ENCODE data around the gene SH3BP2.

DNA sequence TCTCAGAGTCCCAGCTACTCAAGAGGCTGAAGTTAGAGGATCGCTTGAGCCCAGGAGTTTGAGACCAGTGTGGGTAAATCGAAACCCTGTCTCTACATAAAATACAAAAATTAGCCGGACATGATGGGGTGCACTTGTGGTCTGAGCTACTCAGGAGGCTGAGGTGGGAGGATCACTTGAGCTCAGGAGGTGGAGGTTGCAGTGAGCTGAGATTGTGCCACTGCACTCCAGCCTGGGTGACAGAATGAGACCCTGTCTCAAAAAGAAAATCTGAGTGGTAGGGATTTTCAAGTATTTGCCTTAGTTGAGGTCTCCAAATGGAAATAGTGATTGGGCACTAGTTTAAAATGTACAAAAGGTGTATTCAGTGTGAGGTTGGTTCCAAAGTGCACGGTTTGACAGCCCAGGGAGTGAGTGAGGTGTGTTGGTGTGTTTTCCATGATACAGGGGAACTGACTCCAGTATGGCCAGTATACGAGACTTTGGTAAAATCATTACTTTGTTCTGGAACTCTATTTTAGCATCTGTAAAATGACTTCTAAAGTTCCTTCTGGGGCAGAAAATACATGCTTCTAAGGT is 64.6 kb downstream of the SH3BP2 start:
- TF ChIP-seq CTCF (IDR thresholded peaks at IDR 0.05 in 2 of 3, conservative IDR thresholded peaks at IDR 0.05 in 1 of 3; ENCODE audit: borderline replicate concordance in 1 of 3, insufficient read depth in 1 of 3, low read depth in 2 of 3, low read length in 2 of 3) (no peak), POLR2A (IDR thresholded peaks at IDR 0.05; ENCODE audit: borderline replicate concordance, extremely low read depth, insufficient read depth, insufficient read length) (no peak), ZNF274 (IDR thresholded peaks at IDR 0.05; ENCODE audit: low read depth, low read length) (no peak), ZBTB33 (IDR thresholded peaks at IDR 0.05; ENCODE audit: extremely low read depth, insufficient replicate concordance, low read length) (no peak), JUND (IDR thresholded peaks at IDR 0.05) (no peak), EZH2phosphoT487 (IDR thresholded peaks at IDR 0.05; ENCODE audit: borderline replicate concordance) (no peak), SRF (IDR thresholded peaks at IDR 0.05; ENCODE audit: low read depth) (no peak), EZH2 (IDR thresholded peaks at IDR 0.05) (no peak), POLR2AphosphoS5 (IDR thresholded peaks at IDR 0.05; ENCODE audit: low read depth, low read length) (no peak), SIN3A (IDR thresholded peaks at IDR 0.05; ENCODE audit: low read depth) (no peak), ATF3 (IDR thresholded peaks at IDR 0.05) (no peak), RAD21 (IDR thresholded peaks at IDR 0.05; ENCODE audit: low read depth) (no peak)
- TF ChIP-seq, protein P1, sequence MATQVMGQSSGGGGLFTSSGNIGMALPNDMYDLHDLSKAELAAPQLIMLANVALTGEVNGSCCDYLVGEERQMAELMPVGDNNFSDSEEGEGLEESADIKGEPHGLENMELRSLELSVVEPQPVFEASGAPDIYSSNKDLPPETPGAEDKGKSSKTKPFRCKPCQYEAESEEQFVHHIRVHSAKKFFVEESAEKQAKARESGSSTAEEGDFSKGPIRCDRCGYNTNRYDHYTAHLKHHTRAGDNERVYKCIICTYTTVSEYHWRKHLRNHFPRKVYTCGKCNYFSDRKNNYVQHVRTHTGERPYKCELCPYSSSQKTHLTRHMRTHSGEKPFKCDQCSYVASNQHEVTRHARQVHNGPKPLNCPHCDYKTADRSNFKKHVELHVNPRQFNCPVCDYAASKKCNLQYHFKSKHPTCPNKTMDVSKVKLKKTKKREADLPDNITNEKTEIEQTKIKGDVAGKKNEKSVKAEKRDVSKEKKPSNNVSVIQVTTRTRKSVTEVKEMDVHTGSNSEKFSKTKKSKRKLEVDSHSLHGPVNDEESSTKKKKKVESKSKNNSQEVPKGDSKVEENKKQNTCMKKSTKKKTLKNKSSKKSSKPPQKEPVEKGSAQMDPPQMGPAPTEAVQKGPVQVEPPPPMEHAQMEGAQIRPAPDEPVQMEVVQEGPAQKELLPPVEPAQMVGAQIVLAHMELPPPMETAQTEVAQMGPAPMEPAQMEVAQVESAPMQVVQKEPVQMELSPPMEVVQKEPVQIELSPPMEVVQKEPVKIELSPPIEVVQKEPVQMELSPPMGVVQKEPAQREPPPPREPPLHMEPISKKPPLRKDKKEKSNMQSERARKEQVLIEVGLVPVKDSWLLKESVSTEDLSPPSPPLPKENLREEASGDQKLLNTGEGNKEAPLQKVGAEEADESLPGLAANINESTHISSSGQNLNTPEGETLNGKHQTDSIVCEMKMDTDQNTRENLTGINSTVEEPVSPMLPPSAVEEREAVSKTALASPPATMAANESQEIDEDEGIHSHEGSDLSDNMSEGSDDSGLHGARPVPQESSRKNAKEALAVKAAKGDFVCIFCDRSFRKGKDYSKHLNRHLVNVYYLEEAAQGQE (IDR thresholded peaks at IDR 0.05; ENCODE audit: low read depth): no peak
